GM10847 (cell line): ENCODE results near the gene SLC8A3.

Experiments used
- POLR2A ChIP-seq: IDR thresholded peaks from 2 replicates; pipeline ENCODE4 v1.6.1; 2011; ENCODE audit not compliant: insufficient read length; ENCODE audit errors: extremely low read depth

The SLC8A3 gene

GRCh38 chr14:70094631-70095030 lies 94.1 kb downstream of the SLC8A3 start:
- no peak for TF ChIP-seq POLR2A

GRCh38 chr14:70094106-70094505 lies 94.6 kb downstream of the SLC8A3 start:
- no peak for TF ChIP-seq POLR2A

GRCh38 chr14:70093156-70093555 lies 95.6 kb downstream of the SLC8A3 start:
- TF ChIP-seq POLR2A, result no peak

- TF ChIP-seq POLR2A, result no peak
These were observed 101.4 kb downstream of the SLC8A3 start for GRCh38 chr14:70087380-70087697.

GRCh38 chr14:70086685-70087379 lies 101.9 kb downstream of the SLC8A3 start:
- TF ChIP-seq POLR2A, result no peak

GRCh38 chr14:70084226-70084625 lies 104.5 kb downstream of the SLC8A3 start:
- no peak for TF ChIP-seq POLR2A

GRCh38 chr14:70082394-70082793 lies 106.4 kb downstream of the SLC8A3 start:
- no peak for TF ChIP-seq POLR2A

GRCh38 chr14:70080076-70080475 lies 108.7 kb downstream of the SLC8A3 start:
- TF ChIP-seq POLR2A, result no peak

GRCh38 chr14:70078329-70078728 lies 110.4 kb downstream of the SLC8A3 start:
- no peak for TF ChIP-seq POLR2A

- TF ChIP-seq POLR2A, result no peak
These were observed 111.0 kb downstream of the SLC8A3 start for GRCh38 chr14:70077720-70078119.

- TF ChIP-seq POLR2A, result no peak
These were observed 111.7 kb downstream of the SLC8A3 start for GRCh38 chr14:70077005-70077404.

- TF ChIP-seq POLR2A, result no peak
These were observed 114.7 kb downstream of the SLC8A3 start for GRCh38 chr14:70073924-70074566.

- TF ChIP-seq POLR2A, result no peak
These were observed 119.6 kb downstream of the SLC8A3 start for GRCh38 chr14:70069186-70069585.

GRCh38 chr14:70067810-70068209 lies 120.9 kb downstream of the SLC8A3 start:
- TF ChIP-seq POLR2A, result no peak

- TF ChIP-seq POLR2A, result no peak
These were observed 124.5 kb downstream of the SLC8A3 start for GRCh38 chr14:70064136-70064865.

GRCh38 chr14:70061108-70061507 lies 127.6 kb downstream of the SLC8A3 start:
- no peak for TF ChIP-seq POLR2A
